SK-N-SH (cell line): ENCODE data around the gene BMAL1. TPM values are rescaled to one million over a fixed set of nuclear protein-coding genes. Genes with fewer than 3 reads are reported as not detected.

ENCODE experiments used
- CTCF ChIA-PET: fragments of 300-600, 350-600 bp; formaldehyde crosslinking; extraction: SDS; loops from one replicate; lab custom pipeline; 2021; lab: Yijun Ruan, JAX
- POLR2A ChIA-PET: fragments of 350-600 bp; sonication (Branson Sonifier 250); formaldehyde crosslinking; extraction: SDS; loops from one replicate; lab custom pipeline; 2020; ENCODE audit warnings: antibody characterized with exemption, inconsistent platforms; lab: Yijun Ruan, JAX
- DNase-seq: peaks from one replicate; pipeline ENCODE4 v3.0.0; 2012
- H2AFZ ChIP-seq: fragments of 200-600 bp; sonication (generic); 2 replicates; pipeline ENCODE4 v1.8.1; 2016; ENCODE audit warnings: antibody characterized with exemption, mild to moderate bottlenecking, low read depth
- H3F3A ChIP-seq: fragments of 200-600 bp; sonication (generic); replicated peaks from 2 replicates; pipeline ENCODE3; 2016; ENCODE audit warnings: antibody characterized with exemption, mild to moderate bottlenecking; ENCODE audit not compliant: insufficient read depth
- H3K27ac ChIP-seq, 2 experiments: fragments of 200-500 bp in 1 of 2; fragments of 200-600 bp in 1 of 2; sonication (Bioruptor generic) in 1 of 2; sonication (generic), shearing (Covaris generic) in 1 of 2; 2 replicates each; pipeline versions ENCODE4 v1.5.1 to v1.6.1; 2014 to 2016; ENCODE audit warnings: low read depth in 2 of 2, inconsistent platforms in 1 of 2, low read length in 1 of 2, mild to moderate bottlenecking in 1 of 2, mixed read lengths in 1 of 2
- H3K27me3 ChIP-seq: fragments of 200-600 bp; sonication (generic), shearing (Covaris generic); 2 replicates; pipeline ENCODE4 v1.6.1; 2016; ENCODE audit warnings: mixed run types; ENCODE audit not compliant: insufficient read depth
- H3K36me3 ChIP-seq, 2 experiments: fragments of 200-500 bp in 1 of 2; fragments of 200-600 bp in 1 of 2; sonication (Bioruptor generic) in 1 of 2; sonication (generic) in 1 of 2; replicated peaks in 1 of 2; 2 replicates each; pipeline versions ENCODE3 to v1.5.1; 2014 to 2016; ENCODE audit warnings: low read length in 1 of 2, mild to moderate bottlenecking in 1 of 2; ENCODE audit not compliant: insufficient read depth in 2 of 2, control insufficient read depth in 1 of 2
- H3K4me1 ChIP-seq, 2 experiments: fragments of 200-500 bp in 1 of 2; fragments of 200-600 bp in 1 of 2; sonication (Bioruptor generic) in 1 of 2; sonication (generic), shearing (Covaris generic) in 1 of 2; 2 replicates each; pipeline versions ENCODE4 v1.5.1 to v1.6.1; 2014 to 2016; ENCODE audit warnings: low read depth in 1 of 2, low read length in 1 of 2, mixed run types in 1 of 2; ENCODE audit not compliant: insufficient read depth in 2 of 2, control insufficient read depth in 1 of 2
- H3K4me2 ChIP-seq: fragments of 200-600 bp; sonication (generic), shearing (Covaris generic); 2 replicates; pipeline ENCODE4 v1.6.1; 2017; ENCODE audit warnings: mixed run types
- H3K4me3 ChIP-seq, 2 experiments: fragments of 200-500 bp in 1 of 2; fragments of 200-600 bp in 1 of 2; sonication (Bioruptor generic) in 1 of 2; sonication (generic), shearing (Covaris generic) in 1 of 2; 2 replicates each; pipeline versions ENCODE4 v1.5.1 to v1.8.1; 2014 to 2016; ENCODE audit warnings: low read depth in 2 of 2, inconsistent platforms in 1 of 2, low read length in 1 of 2, mild to moderate bottlenecking in 1 of 2, mixed read lengths in 1 of 2, moderate library complexity in 1 of 2
- H3K79me2 ChIP-seq: fragments of 200-600 bp; sonication (generic); 2 replicates; pipeline ENCODE4 v1.8.1; 2017; ENCODE audit warnings: mild to moderate bottlenecking; ENCODE audit not compliant: insufficient read depth
- H3K9ac ChIP-seq: fragments of 200-600 bp; sonication (generic); 2 replicates; pipeline ENCODE4 v1.6.1; 2017; ENCODE audit warnings: mixed run types
- H3K9me2 ChIP-seq: fragments of 200-600 bp; sonication (generic); 2 replicates; pipeline ENCODE4 v1.6.1; 2017; ENCODE audit warnings: mixed run types
- H3K9me3 ChIP-seq: fragments of 200-600 bp; sonication (generic); 2 replicates; pipeline ENCODE4 v1.6.1; 2017; ENCODE audit warnings: mixed run types, mild to moderate bottlenecking, moderate library complexity
- H4K20me1 ChIP-seq: fragments of 200-600 bp; sonication (generic); 2 replicates; pipeline ENCODE4 v1.6.1; 2017; ENCODE audit warnings: mild to moderate bottlenecking, mixed run types; ENCODE audit not compliant: insufficient read depth
- ELF1 ChIP-seq: IDR thresholded peaks from 2 replicates; pipeline ENCODE4 v1.4.0; 2012
- EZH2phosphoT487 ChIP-seq: fragments of 200-600 bp; sonication (generic); IDR thresholded peaks from 2 replicates; pipeline ENCODE4 v1.6.1; 2017; ENCODE audit warnings: low read depth, mixed run types, mild to moderate bottlenecking, antibody characterized with exemption, moderate library complexity, borderline replicate concordance
- FOSL2 ChIP-seq: IDR thresholded peaks from 2 replicates; pipeline ENCODE4 v1.4.0; 2012; ENCODE audit warnings: low read depth, mild to moderate bottlenecking, moderate library complexity, borderline replicate concordance
- FOXM1 ChIP-seq: IDR thresholded peaks from 2 replicates; pipeline ENCODE4 v1.4.0; 2012; ENCODE audit warnings: low read depth, mild to moderate bottlenecking
- GATA2 ChIP-seq: sonication (generic); formaldehyde crosslinking; IDR thresholded peaks from 2 replicates; pipeline ENCODE4 v1.5.0; 2020; ENCODE audit warnings: mild to moderate bottlenecking, missing genetic modification reagents
- JUND ChIP-seq: IDR thresholded peaks from 2 replicates; pipeline ENCODE4 v1.4.0; 2012
- MEF2A ChIP-seq: IDR thresholded peaks from 2 replicates; pipeline ENCODE4 v1.4.0; 2012; ENCODE audit warnings: low read depth, borderline replicate concordance
- MXI1 ChIP-seq: IDR thresholded peaks from 2 replicates; pipeline ENCODE4 v1.6.1; 2012; ENCODE audit warnings: mild to moderate bottlenecking, low read depth, low read length, improper control_type of control experiment
- NFIC ChIP-seq: IDR thresholded peaks from 2 replicates; pipeline ENCODE4 v1.4.0; 2012; ENCODE audit warnings: borderline replicate concordance
- POLR2AphosphoS5 ChIP-seq: IDR thresholded peaks from 2 replicates; pipeline ENCODE4 v1.6.1; 2012; ENCODE audit warnings: low read depth, low read length
- RAD21 ChIP-seq: IDR thresholded peaks from 2 replicates; pipeline ENCODE4 v1.6.1; 2012; ENCODE audit warnings: mild to moderate bottlenecking, low read length
- RCOR1 ChIP-seq: fragments of 150-350 bp; IDR thresholded peaks from 2 replicates; pipeline ENCODE4 v1.6.1; 2017; ENCODE audit warnings: antibody characterized with exemption, low read length
- RFX5 ChIP-seq: IDR thresholded peaks from 2 replicates; pipeline ENCODE4 v1.6.1; 2012; ENCODE audit warnings: mild to moderate bottlenecking, improper control_type of control experiment, low read length
- SIN3A ChIP-seq: IDR thresholded peaks from 2 replicates; pipeline ENCODE4 v1.6.1; 2012; ENCODE audit warnings: low read depth, mild to moderate bottlenecking, low read length, moderate library complexity, borderline replicate concordance
- TCF12 ChIP-seq: IDR thresholded peaks from 2 replicates; pipeline ENCODE4 v1.4.0; 2012
- TEAD4 ChIP-seq: IDR thresholded peaks from 2 replicates; pipeline ENCODE4 v1.4.0; 2012; ENCODE audit warnings: mild to moderate bottlenecking, borderline replicate concordance; ENCODE audit not compliant: insufficient read depth
- WGBS: methylation state at CpG from one replicate; pipeline ENCODE4 v1.1.6; 2017; ENCODE audit warnings: low lambda C conversion rate; 5-methylcytosine and 5-hydroxymethylcytosine counted together
- polyA plus RNA-seq, 3 experiments: library from polyadenylated mRNA; depleted of rRNA; stranded (reverse); fragments of >200 nt; gene quantifications; 2 replicates each; pipeline ENCODE4 v1.2.3, GENCODE V29; 2012
- TF ChIP-seq, protein P1 (sequence below): fragments of 200-600 bp; sonication (generic); IDR thresholded peaks from 2 replicates; pipeline ENCODE4 v1.6.1; 2017; ENCODE audit warnings: antibody characterized with exemption, mild to moderate bottlenecking, moderate library complexity
- TF ChIP-seq, protein P2 (sequence below): fragments of 150-350 bp; IDR thresholded peaks from 2 replicates; pipeline ENCODE4 v1.6.1; 2016; ENCODE audit warnings: mild to moderate bottlenecking, low read depth, low read length
- TF ChIP-seq, protein P3 (sequence below): IDR thresholded peaks from 2 replicates; pipeline ENCODE4 v1.4.0; 2012; ENCODE audit warnings: low read depth, borderline replicate concordance
- TF ChIP-seq, protein P4 (sequence below): IDR thresholded peaks from 2 replicates; pipeline ENCODE4 v1.4.0; 2012; ENCODE audit warnings: low read depth, borderline replicate concordance
- TF ChIP-seq, protein P5 (sequence below): fragments of 150-350 bp; IDR thresholded peaks from 2 replicates; pipeline ENCODE4 v1.6.1; 2017; ENCODE audit warnings: antibody characterized with exemption, low read length, low read depth, borderline replicate concordance

BMAL1 gene
- polyA plus RNA-seq, 1 of the 3 experiments (the other 2 are of a cell fraction), result 6.5 TPM

DNA sequence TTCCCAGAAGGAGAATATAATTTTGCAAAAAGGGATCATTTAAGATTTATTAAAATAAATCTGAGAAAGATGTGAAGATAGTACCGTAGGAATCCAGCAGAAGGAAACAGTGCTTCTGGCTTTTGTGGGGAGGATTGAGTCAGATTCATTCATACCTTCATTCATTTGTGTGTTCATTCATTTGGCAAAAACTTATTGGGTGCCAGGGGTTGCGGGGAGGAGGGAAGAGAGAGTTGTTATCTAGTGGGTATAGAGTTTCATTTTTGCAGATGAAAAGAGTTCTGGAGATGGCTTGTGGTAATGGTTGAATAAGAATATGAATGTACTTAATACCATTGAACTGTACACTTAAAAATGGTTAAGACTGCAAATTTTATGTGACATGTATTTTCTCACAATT lies 31.1 kb downstream of the BMAL1 start:
- 86% methylated on average over 2 of the region's 2 CpGs for WGBS

DNA sequence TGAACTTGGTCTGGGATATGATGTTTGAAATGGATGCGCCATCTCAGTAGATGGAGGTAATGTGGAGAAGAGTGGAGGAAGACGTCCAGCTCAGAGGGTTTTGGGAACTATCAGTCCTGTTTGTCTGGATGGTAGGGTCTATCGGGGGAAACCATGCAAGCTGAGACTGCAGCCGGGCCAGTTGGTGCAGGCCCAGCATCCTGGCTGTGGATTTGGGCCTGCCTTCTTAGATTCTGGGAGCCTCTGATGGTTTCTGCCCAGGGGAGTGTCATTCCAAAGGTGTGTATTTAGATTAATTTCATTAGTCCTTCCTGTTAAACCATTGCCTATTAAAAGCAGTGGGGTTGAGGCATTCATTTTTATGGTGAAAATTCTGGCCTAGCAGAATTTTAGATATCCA lies 31.6 kb downstream of the BMAL1 start:
- POLR2A ChIA-PET, result no interaction called here
- H4K20me1 ChIP-seq, result no peaks in the 10 kb centered on the region
- no peak overlapping the region for H3K27ac ChIP-seq
- peaks cover 10% of the 10 kb centered on the region for H3K79me2 ChIP-seq
- H3K36me3 ChIP-seq, result no peaks in the 10 kb centered on the region
- no peak for TF ChIP-seq NFIC
- no peak for TF ChIP-seq ELF1
- TF ChIP-seq, protein P1, sequence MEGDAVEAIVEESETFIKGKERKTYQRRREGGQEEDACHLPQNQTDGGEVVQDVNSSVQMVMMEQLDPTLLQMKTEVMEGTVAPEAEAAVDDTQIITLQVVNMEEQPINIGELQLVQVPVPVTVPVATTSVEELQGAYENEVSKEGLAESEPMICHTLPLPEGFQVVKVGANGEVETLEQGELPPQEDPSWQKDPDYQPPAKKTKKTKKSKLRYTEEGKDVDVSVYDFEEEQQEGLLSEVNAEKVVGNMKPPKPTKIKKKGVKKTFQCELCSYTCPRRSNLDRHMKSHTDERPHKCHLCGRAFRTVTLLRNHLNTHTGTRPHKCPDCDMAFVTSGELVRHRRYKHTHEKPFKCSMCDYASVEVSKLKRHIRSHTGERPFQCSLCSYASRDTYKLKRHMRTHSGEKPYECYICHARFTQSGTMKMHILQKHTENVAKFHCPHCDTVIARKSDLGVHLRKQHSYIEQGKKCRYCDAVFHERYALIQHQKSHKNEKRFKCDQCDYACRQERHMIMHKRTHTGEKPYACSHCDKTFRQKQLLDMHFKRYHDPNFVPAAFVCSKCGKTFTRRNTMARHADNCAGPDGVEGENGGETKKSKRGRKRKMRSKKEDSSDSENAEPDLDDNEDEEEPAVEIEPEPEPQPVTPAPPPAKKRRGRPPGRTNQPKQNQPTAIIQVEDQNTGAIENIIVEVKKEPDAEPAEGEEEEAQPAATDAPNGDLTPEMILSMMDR, result no peak
- TF ChIP-seq, protein P2, sequence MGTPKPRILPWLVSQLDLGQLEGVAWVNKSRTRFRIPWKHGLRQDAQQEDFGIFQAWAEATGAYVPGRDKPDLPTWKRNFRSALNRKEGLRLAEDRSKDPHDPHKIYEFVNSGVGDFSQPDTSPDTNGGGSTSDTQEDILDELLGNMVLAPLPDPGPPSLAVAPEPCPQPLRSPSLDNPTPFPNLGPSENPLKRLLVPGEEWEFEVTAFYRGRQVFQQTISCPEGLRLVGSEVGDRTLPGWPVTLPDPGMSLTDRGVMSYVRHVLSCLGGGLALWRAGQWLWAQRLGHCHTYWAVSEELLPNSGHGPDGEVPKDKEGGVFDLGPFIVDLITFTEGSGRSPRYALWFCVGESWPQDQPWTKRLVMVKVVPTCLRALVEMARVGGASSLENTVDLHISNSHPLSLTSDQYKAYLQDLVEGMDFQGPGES, result no peak
- TF ChIP-seq, protein P3, sequence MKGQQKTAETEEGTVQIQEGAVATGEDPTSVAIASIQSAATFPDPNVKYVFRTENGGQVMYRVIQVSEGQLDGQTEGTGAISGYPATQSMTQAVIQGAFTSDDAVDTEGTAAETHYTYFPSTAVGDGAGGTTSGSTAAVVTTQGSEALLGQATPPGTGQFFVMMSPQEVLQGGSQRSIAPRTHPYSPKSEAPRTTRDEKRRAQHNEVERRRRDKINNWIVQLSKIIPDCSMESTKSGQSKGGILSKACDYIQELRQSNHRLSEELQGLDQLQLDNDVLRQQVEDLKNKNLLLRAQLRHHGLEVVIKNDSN, result no peak
- TF ChIP-seq RAD21, result no peak
- no peak for TF ChIP-seq RCOR1
- no peak for TF ChIP-seq JUND
- no peak for TF ChIP-seq MXI1
- TF ChIP-seq, protein P4, sequence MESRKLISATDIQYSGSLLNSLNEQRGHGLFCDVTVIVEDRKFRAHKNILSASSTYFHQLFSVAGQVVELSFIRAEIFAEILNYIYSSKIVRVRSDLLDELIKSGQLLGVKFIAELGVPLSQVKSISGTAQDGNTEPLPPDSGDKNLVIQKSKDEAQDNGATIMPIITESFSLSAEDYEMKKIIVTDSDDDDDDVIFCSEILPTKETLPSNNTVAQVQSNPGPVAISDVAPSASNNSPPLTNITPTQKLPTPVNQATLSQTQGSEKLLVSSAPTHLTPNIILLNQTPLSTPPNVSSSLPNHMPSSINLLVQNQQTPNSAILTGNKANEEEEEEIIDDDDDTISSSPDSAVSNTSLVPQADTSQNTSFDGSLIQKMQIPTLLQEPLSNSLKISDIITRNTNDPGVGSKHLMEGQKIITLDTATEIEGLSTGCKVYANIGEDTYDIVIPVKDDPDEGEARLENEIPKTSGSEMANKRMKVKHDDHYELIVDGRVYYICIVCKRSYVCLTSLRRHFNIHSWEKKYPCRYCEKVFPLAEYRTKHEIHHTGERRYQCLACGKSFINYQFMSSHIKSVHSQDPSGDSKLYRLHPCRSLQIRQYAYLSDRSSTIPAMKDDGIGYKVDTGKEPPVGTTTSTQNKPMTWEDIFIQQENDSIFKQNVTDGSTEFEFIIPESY, result no peak
- TF ChIP-seq TEAD4, result no peak
- TF ChIP-seq, protein P5, sequence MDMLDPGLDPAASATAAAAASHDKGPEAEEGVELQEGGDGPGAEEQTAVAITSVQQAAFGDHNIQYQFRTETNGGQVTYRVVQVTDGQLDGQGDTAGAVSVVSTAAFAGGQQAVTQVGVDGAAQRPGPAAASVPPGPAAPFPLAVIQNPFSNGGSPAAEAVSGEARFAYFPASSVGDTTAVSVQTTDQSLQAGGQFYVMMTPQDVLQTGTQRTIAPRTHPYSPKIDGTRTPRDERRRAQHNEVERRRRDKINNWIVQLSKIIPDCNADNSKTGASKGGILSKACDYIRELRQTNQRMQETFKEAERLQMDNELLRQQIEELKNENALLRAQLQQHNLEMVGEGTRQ, result no peak
- no peak for TF ChIP-seq TCF12
- no peak for TF ChIP-seq RFX5
- TF ChIP-seq MEF2A, result no peak
- TF ChIP-seq, all 33 proteins: peak for 0
- H3K4me1 ChIP-seq, result peaks cover 0 to 12% of the 10 kb centered on the region in 2 experiments; a peak in 1 of 4 replicates
- no peak overlapping the region for H3K4me3 ChIP-seq
- H3K9ac ChIP-seq, result no peak overlapping the region
- H2AFZ ChIP-seq, result no peak overlapping the region
- CTCF ChIA-PET, result no interaction called here
- H3K9me3 ChIP-seq, result no peaks in the 10 kb centered on the region
- no peak for DNase-seq
- no peaks in the 10 kb centered on the region for H3K27me3 ChIP-seq
- no peak overlapping the region for H3K4me2 ChIP-seq
- no peaks in the 10 kb centered on the region for H3K9me2 ChIP-seq
- no peaks in the 10 kb centered on the region for H3F3A ChIP-seq
- 94% methylated on average over 4 of the region's 4 CpGs for WGBS

More for the DNA sequence above, 31.1 kb downstream of the BMAL1 start:
- no peaks in the 10 kb centered on the region for H4K20me1 ChIP-seq
- no peaks in the 10 kb centered on the region for H3K36me3 ChIP-seq
- no peaks in the 10 kb centered on the region for H3F3A ChIP-seq
- H3K9me3 ChIP-seq, result no peaks in the 10 kb centered on the region
- CTCF ChIA-PET, result interaction anchor here (1.7 kb wide), 1 partner anchor 13 kb away, joined by 4 read pairs; no protein-coding TSS in a partner anchor
- H3K79me2 ChIP-seq, result peaks cover 10% of the 10 kb centered on the region
- POLR2A ChIA-PET, result no interaction called here
- no peak for TF ChIP-seq FOXM1
- TF ChIP-seq MXI1, result no peak
- no peak for TF ChIP-seq TCF12
- TF ChIP-seq EZH2phosphoT487, result no peak
- TF ChIP-seq POLR2AphosphoS5, result no peak
- no peak for TF ChIP-seq GATA2 (CRISPR knock-in tag)
- TF ChIP-seq TEAD4, result no peak
- TF ChIP-seq SIN3A, result no peak
- no peak for TF ChIP-seq FOSL2
- TF ChIP-seq MEF2A, result no peak
- TF ChIP-seq, protein P3, result no peak
- no peak overlapping the region for H2AFZ ChIP-seq
- H3K4me1 ChIP-seq, result peaks cover 0 to 12% of the 10 kb centered on the region in 2 experiments; a peak in 1 of 4 replicates
- H3K4me2 ChIP-seq, result no peak overlapping the region
- H3K27me3 ChIP-seq, result no peaks in the 10 kb centered on the region
- DNase-seq, result no peak
- H3K4me3 ChIP-seq, result no peak overlapping the region
- no peak overlapping the region for H3K27ac ChIP-seq
- H3K9ac ChIP-seq, result no peak overlapping the region
- no peaks in the 10 kb centered on the region for H3K9me2 ChIP-seq
